ENCODE data around the gene KIAA1217.

The KIAA1217 gene

DNA sequence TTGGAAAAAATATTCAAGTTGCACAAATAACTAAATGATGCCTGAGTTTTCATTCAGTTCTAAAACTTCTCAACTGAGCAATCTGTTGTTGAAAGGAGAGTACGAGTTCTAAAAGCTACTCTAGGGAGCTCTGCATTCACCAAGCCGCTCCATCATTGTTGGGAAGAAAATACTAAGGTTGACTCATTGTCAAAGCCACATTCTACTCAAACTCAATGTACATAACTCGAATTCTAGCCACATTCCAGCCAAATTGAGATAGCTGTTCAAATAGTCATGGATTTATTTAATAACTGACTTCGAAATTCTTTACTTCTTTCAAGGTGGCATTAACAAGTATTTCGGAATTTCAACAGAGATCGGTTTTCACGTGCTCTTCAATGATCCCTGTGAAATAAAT lies 63.4 kb downstream of the KIAA1217 start:
- DNase-seq (ENCODE audit: insufficient read length, low spot score): no peak

GRCh38 chr10:24277277-24277676 lies 68.3 kb downstream of the KIAA1217 start:
- TF ChIP-seq SPI1 (IDR thresholded peaks at IDR 0.05; ENCODE audit: low read depth, low read length): no peak
- TF ChIP-seq POLR2A (IDR thresholded peaks at IDR 0.05; ENCODE audit: low read depth, low read length): no peak
- TF ChIP-seq POLR2AphosphoS5 (IDR thresholded peaks at IDR 0.05; ENCODE audit: low read depth, low read length): no peak
- TF ChIP-seq POU2F2 (IDR thresholded peaks at IDR 0.05; ENCODE audit: low read depth, low read length): no peak
- no peak for TF ChIP-seq PAX5 (IDR thresholded peaks at IDR 0.05; ENCODE audit: insufficient read depth, low read length, severe bottlenecking)
- TF ChIP-seq TAF1 (IDR thresholded peaks at IDR 0.05; ENCODE audit: low read depth, low read length): no peak
- no peak for DNase-seq (ENCODE audit: insufficient read length, low spot score)
- FAIRE-seq: no peak

More for the DNA sequence above, 63.4 kb downstream of the KIAA1217 start:
- TF ChIP-seq POU2F2 (IDR thresholded peaks at IDR 0.05; ENCODE audit: low read depth, low read length): no peak
- no peak for FAIRE-seq

GRCh38 chr10:24277771-24278170 lies 68.8 kb downstream of the KIAA1217 start:
- FAIRE-seq: no peak
- no peak for DNase-seq (ENCODE audit: insufficient read length, low spot score)
- TF ChIP-seq SPI1 (IDR thresholded peaks at IDR 0.05; ENCODE audit: low read depth, low read length): no peak
- no peak for TF ChIP-seq TAF1 (IDR thresholded peaks at IDR 0.05; ENCODE audit: low read depth, low read length)
- no peak for TF ChIP-seq POLR2A (IDR thresholded peaks at IDR 0.05; ENCODE audit: low read depth, low read length)
- TF ChIP-seq POLR2AphosphoS5 (IDR thresholded peaks at IDR 0.05; ENCODE audit: low read depth, low read length): no peak
- TF ChIP-seq POU2F2 (IDR thresholded peaks at IDR 0.05; ENCODE audit: low read depth, low read length): no peak
- TF ChIP-seq PAX5 (IDR thresholded peaks at IDR 0.05; ENCODE audit: insufficient read depth, low read length, severe bottlenecking): no peak

GRCh38 chr10:24278176-24278889 lies 69.4 kb downstream of the KIAA1217 start:
- no peak for TF ChIP-seq POU2F2 (IDR thresholded peaks at IDR 0.05; ENCODE audit: low read depth, low read length)
- no peak for TF ChIP-seq TAF1 (IDR thresholded peaks at IDR 0.05; ENCODE audit: low read depth, low read length)
- no peak for TF ChIP-seq POLR2A (IDR thresholded peaks at IDR 0.05; ENCODE audit: low read depth, low read length)
- no peak for TF ChIP-seq POLR2AphosphoS5 (IDR thresholded peaks at IDR 0.05; ENCODE audit: low read depth, low read length)
- TF ChIP-seq SPI1 (IDR thresholded peaks at IDR 0.05; ENCODE audit: low read depth, low read length): no peak; the same call in 1 of the 2 replicates
- FAIRE-seq (no peak), DNase-seq (ENCODE audit: insufficient read length, low spot score) (no peak)

DNA sequence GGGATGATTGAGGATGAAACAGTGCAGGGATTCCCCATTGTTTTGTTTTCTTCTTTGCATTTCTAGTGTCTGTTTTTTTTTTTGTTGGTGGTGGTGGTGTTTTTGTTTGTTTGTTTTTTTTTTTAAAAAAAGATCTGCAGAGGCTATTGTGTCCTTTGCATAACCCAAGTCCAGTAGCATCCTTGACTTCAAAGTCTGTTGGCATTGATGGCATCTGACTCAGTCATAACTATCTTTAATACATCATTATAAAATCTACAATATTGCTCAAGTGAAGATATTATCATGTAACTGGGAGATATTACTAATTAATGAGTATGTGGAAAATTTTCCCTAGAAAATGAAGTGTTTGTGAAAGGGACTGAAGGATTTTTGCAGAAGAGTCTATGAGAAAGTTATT lies 70.2 kb downstream of the KIAA1217 start:
- DNase-seq (ENCODE audit: insufficient read length, low spot score) (no peak), FAIRE-seq (no peak)
- TF ChIP-seq TAF1 (IDR thresholded peaks at IDR 0.05; ENCODE audit: low read depth, low read length): no peak
- TF ChIP-seq POU2F2 (IDR thresholded peaks at IDR 0.05; ENCODE audit: low read depth, low read length): no peak

GRCh38 chr10:24287559-24288195 lies 78.7 kb downstream of the KIAA1217 start:
- no peak for FAIRE-seq
- DNase-seq (ENCODE audit: insufficient read length, low spot score): no peak
- TF ChIP-seq POLR2AphosphoS5 (IDR thresholded peaks at IDR 0.05; ENCODE audit: low read depth, low read length) (no peak), SPI1 (IDR thresholded peaks at IDR 0.05; ENCODE audit: low read depth, low read length) (no peak), PAX5 (IDR thresholded peaks at IDR 0.05; ENCODE audit: insufficient read depth, low read length, severe bottlenecking) (no peak), POU2F2 (IDR thresholded peaks at IDR 0.05; ENCODE audit: low read depth, low read length) (no peak), TAF1 (IDR thresholded peaks at IDR 0.05; ENCODE audit: low read depth, low read length) (no peak), POLR2A (IDR thresholded peaks at IDR 0.05; ENCODE audit: low read depth, low read length) (no peak)

GRCh38 chr10:24288581-24288980 lies 79.6 kb downstream of the KIAA1217 start:
- FAIRE-seq (no peak), DNase-seq (ENCODE audit: insufficient read length, low spot score) (no peak)
- TF ChIP-seq POLR2AphosphoS5 (IDR thresholded peaks at IDR 0.05; ENCODE audit: low read depth, low read length) (no peak), SPI1 (IDR thresholded peaks at IDR 0.05; ENCODE audit: low read depth, low read length) (no peak), TAF1 (IDR thresholded peaks at IDR 0.05; ENCODE audit: low read depth, low read length) (no peak), POLR2A (IDR thresholded peaks at IDR 0.05; ENCODE audit: low read depth, low read length) (no peak), POU2F2 (IDR thresholded peaks at IDR 0.05; ENCODE audit: low read depth, low read length) (no peak), PAX5 (IDR thresholded peaks at IDR 0.05; ENCODE audit: insufficient read depth, low read length, severe bottlenecking) (no peak)

GRCh38 chr10:24289235-24289634 lies 80.3 kb downstream of the KIAA1217 start:
- TF ChIP-seq TAF1 (IDR thresholded peaks at IDR 0.05; ENCODE audit: low read depth, low read length): no peak
- TF ChIP-seq POLR2A (IDR thresholded peaks at IDR 0.05; ENCODE audit: low read depth, low read length): no peak
- no peak for TF ChIP-seq POU2F2 (IDR thresholded peaks at IDR 0.05; ENCODE audit: low read depth, low read length)
- no peak for TF ChIP-seq SPI1 (IDR thresholded peaks at IDR 0.05; ENCODE audit: low read depth, low read length)
- no peak for TF ChIP-seq POLR2AphosphoS5 (IDR thresholded peaks at IDR 0.05; ENCODE audit: low read depth, low read length)
- TF ChIP-seq PAX5 (IDR thresholded peaks at IDR 0.05; ENCODE audit: insufficient read depth, low read length, severe bottlenecking): no peak
- no peak for FAIRE-seq
- DNase-seq (ENCODE audit: insufficient read length, low spot score): no peak

- TF ChIP-seq SPI1 (IDR thresholded peaks at IDR 0.05; ENCODE audit: low read depth, low read length) (no peak), PAX5 (IDR thresholded peaks at IDR 0.05; ENCODE audit: insufficient read depth, low read length, severe bottlenecking) (no peak), POU2F2 (IDR thresholded peaks at IDR 0.05; ENCODE audit: low read depth, low read length) (no peak), POLR2AphosphoS5 (IDR thresholded peaks at IDR 0.05; ENCODE audit: low read depth, low read length) (no peak), TAF1 (IDR thresholded peaks at IDR 0.05; ENCODE audit: low read depth, low read length) (no peak), POLR2A (IDR thresholded peaks at IDR 0.05; ENCODE audit: low read depth, low read length) (no peak)
- FAIRE-seq (no peak), DNase-seq (ENCODE audit: insufficient read length, low spot score) (no peak)
These were observed 83.7 kb downstream of the KIAA1217 start for GRCh38 chr10:24292304-24293293.

Measured in GM12891 (cell line).